ENCODE data around the gene IFT172. TPM values are rescaled to one million over a fixed set of nuclear protein-coding genes. Genes with fewer than 3 reads are reported as not detected.

The IFT172 gene
- total RNA-seq, 2 experiments from 2014 or later: 13.9 to 26.8 TPM

DNA sequence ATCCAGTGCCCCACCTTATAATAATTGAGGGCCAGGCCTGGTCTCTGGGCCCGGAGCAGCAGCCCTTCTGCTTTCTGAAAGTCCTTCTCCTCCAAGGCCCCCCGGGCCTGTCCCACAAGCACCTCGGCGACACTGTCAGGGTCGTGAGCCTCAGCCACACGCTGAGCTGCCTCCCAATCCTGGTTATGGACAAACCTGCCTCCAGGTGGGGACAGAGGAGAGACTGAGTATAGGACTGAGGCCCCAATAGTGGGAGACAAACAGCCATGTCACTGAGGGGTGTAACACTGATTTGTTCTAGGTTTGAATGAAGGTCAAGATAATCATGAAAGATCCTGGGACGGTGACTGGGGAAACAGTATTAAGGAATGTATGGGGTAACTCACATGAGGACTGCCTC is 35.6 kb downstream of the IFT172 start:
- no peaks in the 10 kb centered on the region for H3K79me2 ChIP-seq (ENCODE audit: insufficient read depth, low read depth, low read length)
- no peak overlapping the region for H3K4me3 ChIP-seq (ENCODE audit: low read depth, low read length, poor library complexity, severe bottlenecking)
- intact Hi-C loops (cut with micrococcal nuclease; ENCODE audit: unreplicated experiment): no loop called here
- TF ChIP-seq EZH2phosphoT487 (IDR thresholded peaks at IDR 0.05; ENCODE audit: borderline replicate concordance, low read depth, low read length): no peak
- TF ChIP-seq, protein P1, sequence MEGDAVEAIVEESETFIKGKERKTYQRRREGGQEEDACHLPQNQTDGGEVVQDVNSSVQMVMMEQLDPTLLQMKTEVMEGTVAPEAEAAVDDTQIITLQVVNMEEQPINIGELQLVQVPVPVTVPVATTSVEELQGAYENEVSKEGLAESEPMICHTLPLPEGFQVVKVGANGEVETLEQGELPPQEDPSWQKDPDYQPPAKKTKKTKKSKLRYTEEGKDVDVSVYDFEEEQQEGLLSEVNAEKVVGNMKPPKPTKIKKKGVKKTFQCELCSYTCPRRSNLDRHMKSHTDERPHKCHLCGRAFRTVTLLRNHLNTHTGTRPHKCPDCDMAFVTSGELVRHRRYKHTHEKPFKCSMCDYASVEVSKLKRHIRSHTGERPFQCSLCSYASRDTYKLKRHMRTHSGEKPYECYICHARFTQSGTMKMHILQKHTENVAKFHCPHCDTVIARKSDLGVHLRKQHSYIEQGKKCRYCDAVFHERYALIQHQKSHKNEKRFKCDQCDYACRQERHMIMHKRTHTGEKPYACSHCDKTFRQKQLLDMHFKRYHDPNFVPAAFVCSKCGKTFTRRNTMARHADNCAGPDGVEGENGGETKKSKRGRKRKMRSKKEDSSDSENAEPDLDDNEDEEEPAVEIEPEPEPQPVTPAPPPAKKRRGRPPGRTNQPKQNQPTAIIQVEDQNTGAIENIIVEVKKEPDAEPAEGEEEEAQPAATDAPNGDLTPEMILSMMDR (conservative IDR thresholded peaks at IDR 0.05; ENCODE audit: low read length): no peak
- BruUV-seq (replicated peaks): no TSS peak
- H3K4me2 ChIP-seq (ENCODE audit: low read length): no peak overlapping the region
- no peaks in the 10 kb centered on the region for H3K9me2 ChIP-seq (ENCODE audit: insufficient read depth, low read length)
- H2AFZ ChIP-seq (ENCODE audit: low read length): no peak overlapping the region
- no peaks in the 10 kb centered on the region for H3K36me3 ChIP-seq (ENCODE audit: insufficient read depth, low read length)
- no peak for DNase-seq (ENCODE audit: low spot score)
- CTCF ChIA-PET (ENCODE audit: unreplicated experiment): no interaction called here
- no peaks in the 10 kb centered on the region for H3K9me3 ChIP-seq (ENCODE audit: low read length)
- POLR2A ChIA-PET: no interaction called here
- no peak overlapping the region for H3K27ac ChIP-seq (ENCODE audit: low read depth, low read length, poor library complexity, severe bottlenecking)
- H4K20me1 ChIP-seq (ENCODE audit: insufficient read depth, low read length): no peaks in the 10 kb centered on the region
- H3K4me1 ChIP-seq (ENCODE audit: insufficient read depth, low read length, poor library complexity, severe bottlenecking): no peaks in the 10 kb centered on the region

DNA sequence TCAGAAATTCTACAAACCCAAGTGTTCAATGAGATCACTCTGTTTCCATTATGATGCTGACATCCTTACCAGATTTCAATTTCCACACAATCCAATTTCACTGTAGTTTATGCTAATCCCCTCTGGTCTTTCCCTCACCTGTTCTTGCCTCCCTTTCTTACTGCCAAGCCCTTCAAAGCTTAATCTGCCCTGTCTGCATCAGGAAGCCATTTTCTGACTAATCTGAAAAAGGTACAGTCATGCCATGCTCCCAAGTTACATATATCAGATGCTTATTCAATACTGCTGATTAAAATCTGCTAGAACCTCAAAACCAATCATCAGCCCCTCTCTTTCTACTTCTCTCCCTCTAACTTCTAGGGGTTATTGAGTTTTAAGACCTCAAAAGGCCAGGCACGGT is 38.4 kb downstream of the IFT172 start:
- Histone ChIP-seq H3K36me3 (ENCODE audit: insufficient read depth, low read length) (no peaks in the 10 kb centered on the region), H3K9me3 (ENCODE audit: low read length) (no peaks in the 10 kb centered on the region), H3K9me2 (ENCODE audit: insufficient read depth, low read length) (no peaks in the 10 kb centered on the region), H3K4me1 (ENCODE audit: insufficient read depth, low read length, poor library complexity, severe bottlenecking) (no peaks in the 10 kb centered on the region), H2AFZ (ENCODE audit: low read length) (no peak overlapping the region), H3K4me2 (ENCODE audit: low read length) (no peak overlapping the region), H4K20me1 (ENCODE audit: insufficient read depth, low read length) (no peaks in the 10 kb centered on the region), H3K4me3 (ENCODE audit: low read depth, low read length, poor library complexity, severe bottlenecking) (no peak overlapping the region), H3K27ac (ENCODE audit: low read depth, low read length, poor library complexity, severe bottlenecking) (no peak overlapping the region), H3K79me2 (ENCODE audit: insufficient read depth, low read depth, low read length) (no peaks in the 10 kb centered on the region)
- TF ChIP-seq, protein P1 (conservative IDR thresholded peaks at IDR 0.05; ENCODE audit: low read length): no peak
- TF ChIP-seq EZH2phosphoT487 (IDR thresholded peaks at IDR 0.05; ENCODE audit: borderline replicate concordance, low read depth, low read length): no peak
- no TSS peak for BruUV-seq (replicated peaks)
- intact Hi-C loops (cut with micrococcal nuclease; ENCODE audit: unreplicated experiment): no loop called here
- DNase-seq (ENCODE audit: low spot score): no peak
- ChIA-PET CTCF (ENCODE audit: unreplicated experiment) (no interaction called here), POLR2A (interaction anchor here (1.4 kb wide), 1 partner anchor 11 kb away, joined by 3 read pairs; no protein-coding TSS in a partner anchor)

DNA sequence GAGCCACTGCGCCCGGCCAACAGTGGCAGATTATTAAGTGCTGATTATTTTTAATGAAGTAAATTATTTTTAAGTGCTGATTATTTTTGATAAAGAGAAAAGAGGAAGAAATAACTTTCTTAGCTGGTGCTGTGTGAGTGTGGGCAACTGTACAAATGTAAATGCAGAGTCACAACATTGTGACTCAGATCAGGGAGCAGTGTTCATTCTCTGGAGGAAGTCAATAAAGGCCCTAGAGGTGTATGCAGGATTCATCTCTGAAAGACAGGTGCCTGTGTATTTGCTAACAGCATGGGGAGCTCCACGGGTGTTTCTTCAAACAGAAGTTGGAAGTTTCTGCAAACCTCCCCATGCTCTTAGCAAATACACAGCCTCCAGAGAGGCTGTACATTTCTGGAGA is 41.2 kb downstream of the IFT172 start:
- H3K36me3 ChIP-seq (ENCODE audit: insufficient read depth, low read length): no peaks in the 10 kb centered on the region
- H3K4me2 ChIP-seq (ENCODE audit: low read length): no peak overlapping the region
- intact Hi-C loops (cut with micrococcal nuclease; ENCODE audit: unreplicated experiment): no loop called here
- no peaks in the 10 kb centered on the region for H3K9me3 ChIP-seq (ENCODE audit: low read length)
- H3K9me2 ChIP-seq (ENCODE audit: insufficient read depth, low read length): no peaks in the 10 kb centered on the region
- TF ChIP-seq EZH2phosphoT487 (IDR thresholded peaks at IDR 0.05; ENCODE audit: borderline replicate concordance, low read depth, low read length): no peak
- TF ChIP-seq, protein P1 (conservative IDR thresholded peaks at IDR 0.05; ENCODE audit: low read length): no peak
- H3K79me2 ChIP-seq (ENCODE audit: insufficient read depth, low read depth, low read length): no peaks in the 10 kb centered on the region
- no peak overlapping the region for H3K27ac ChIP-seq (ENCODE audit: low read depth, low read length, poor library complexity, severe bottlenecking)
- BruUV-seq (replicated peaks): no TSS peak
- H3K4me3 ChIP-seq (ENCODE audit: low read depth, low read length, poor library complexity, severe bottlenecking): no peak overlapping the region
- H2AFZ ChIP-seq (ENCODE audit: low read length): no peak overlapping the region
- H4K20me1 ChIP-seq (ENCODE audit: insufficient read depth, low read length): no peaks in the 10 kb centered on the region
- H3K4me1 ChIP-seq (ENCODE audit: insufficient read depth, low read length, poor library complexity, severe bottlenecking): no peaks in the 10 kb centered on the region
- no peak for DNase-seq (ENCODE audit: low spot score)
- ChIA-PET POLR2A (no interaction called here), CTCF (ENCODE audit: unreplicated experiment) (interaction anchor here (1.0 kb wide), 1 partner anchor 14 kb away, joined by 3 read pairs; no protein-coding TSS in a partner anchor)

Measured in OCI-LY7 (cell line).